Activated CD8-positive, alpha-beta memory T cell treated with anti-CD3 and anti-CD28 coated beads for 48 hours (primary cell): ENCODE results near the gene NT5C1B.
"Not testable (repeated sequence)": the region's sequence is repeated elsewhere in the genome, so short reads cannot be mapped to it uniquely, and the experiment has no call there.

Experiments used
- DNase-seq, 3 experiments: peaks; one replicate each; pipeline ENCODE4 v3.0.0-alpha.2; 2020; ENCODE audit warnings: low read depth in 2 of 3, low spot score in 2 of 3

NT5C1B gene

GRCh38 chr2:18589354-18589753 is at the start of gene NT5C1B:
NT5C1B (minus strand) TSS chr2:18589569; CDS start chr2:18589468, 101 bp downstream.
- no peak for DNase-seq

- no peak for DNase-seq
These were observed 47.8 kb upstream of the NT5C1B start for GRCh38 chr2:18637196-18637595.

- not testable (repeated sequence) for DNase-seq
These were observed 43.3 kb upstream of the NT5C1B start for GRCh38 chr2:18632699-18633098.

GRCh38 chr2:18630941-18631340 is 41.6 kb upstream of the NT5C1B start:
- DNase-seq, result no peak

- no peak for DNase-seq
These were observed 41.2 kb upstream of the NT5C1B start for GRCh38 chr2:18630541-18630940.

- no peak for DNase-seq
These were observed 40.7 kb upstream of the NT5C1B start for GRCh38 chr2:18630101-18630500.

GRCh38 chr2:18626958-18627650 is 37.7 kb upstream of the NT5C1B start:
- DNase-seq, result no peak

- DNase-seq, result no peak
These were observed 36.9 kb upstream of the NT5C1B start for GRCh38 chr2:18626256-18626668.

GRCh38 chr2:18625563-18625962 is 36.2 kb upstream of the NT5C1B start:
- DNase-seq, result no peak

GRCh38 chr2:18623782-18624181 is 34.4 kb upstream of the NT5C1B start:
- DNase-seq, result no peak

- DNase-seq, result no peak
These were observed 31.7 kb upstream of the NT5C1B start for GRCh38 chr2:18620867-18621632.

GRCh38 chr2:18619091-18619490 is 29.7 kb upstream of the NT5C1B start:
- DNase-seq, result no peak

- no peak for DNase-seq
These were observed 24.7 kb upstream of the NT5C1B start for GRCh38 chr2:18614041-18614440.

- DNase-seq, result no peak
These were observed 22.8 kb upstream of the NT5C1B start for GRCh38 chr2:18612133-18612532.

- DNase-seq, result no peak
These were observed 22.2 kb upstream of the NT5C1B start for GRCh38 chr2:18611604-18612003.

GRCh38 chr2:18611184-18611583 is 21.8 kb upstream of the NT5C1B start:
- no peak for DNase-seq

GRCh38 chr2:18610651-18611050 is 21.3 kb upstream of the NT5C1B start:
- no peak for DNase-seq

- no peak for DNase-seq
These were observed 20.7 kb upstream of the NT5C1B start for GRCh38 chr2:18610090-18610489.

- DNase-seq, result no peak
These were observed 15.7 kb upstream of the NT5C1B start for GRCh38 chr2:18605115-18605514.

GRCh38 chr2:18604531-18604885 is 15.1 kb upstream of the NT5C1B start:
- DNase-seq, result no peak

- no peak for DNase-seq
These were observed 14.6 kb upstream of the NT5C1B start for GRCh38 chr2:18603854-18604530.

- DNase-seq, result no peak
These were observed 12.9 kb upstream of the NT5C1B start for GRCh38 chr2:18602298-18602697.
